Gastrocnemius medialis (tissue), 4 donors: ENCODE data around the gene TRIM61.

Experiments used
- CTCF ChIP-seq, 5 experiments: fragments of 450-650 bp in 3 of 5; fragments of 200-600 bp in 2 of 5; sonication (generic) in 2 of 5; IDR thresholded peaks in 4 of 5; conservative IDR thresholded peaks in 1 of 5; 1 replicate in 4 of 5; 2 replicates in 1 of 5; pipeline ENCODE4 v1.5.1; 2016 to 2019; ENCODE audit warnings: antibody characterized with exemption in 5 of 5, mild to moderate bottlenecking in 3 of 5, moderate library complexity in 3 of 5
- POLR2A ChIP-seq, 2 donors: fragments of 450-650 bp; IDR thresholded peaks; one replicate each; pipeline ENCODE4 v1.6.1; 2017; ENCODE audit warnings: antibody characterized with exemption in 2 of 2, mild to moderate bottlenecking in 2 of 2, moderate library complexity in 2 of 2

DNA sequence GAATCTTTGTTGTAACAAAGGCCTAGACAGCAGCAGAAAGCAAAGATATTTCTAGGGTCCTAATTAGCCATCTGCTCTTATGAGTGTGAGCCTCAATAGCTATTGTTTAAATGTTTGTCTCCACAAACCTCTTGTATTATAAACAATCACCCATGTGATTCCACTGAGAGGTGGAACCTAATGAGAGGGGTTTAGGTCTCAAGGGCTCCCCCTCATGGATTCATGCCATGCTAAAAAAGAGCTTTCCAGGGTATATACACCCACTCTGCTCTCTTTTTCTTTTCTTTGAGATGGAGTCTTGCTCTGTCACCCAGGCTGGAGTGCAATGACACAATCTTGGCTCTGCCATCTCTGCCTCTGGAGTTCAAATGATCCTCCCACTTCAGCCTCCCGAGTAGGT lies 42.1 kb downstream of the TRIM61 start:
- TF ChIP-seq CTCF (IDR thresholded peaks at IDR 0.05 in 4 of 5, conservative IDR thresholded peaks at IDR 0.05 in 1 of 5): no peak
- no peak for TF ChIP-seq POLR2A (IDR thresholded peaks at IDR 0.05)
